ENCODE measurements around the gene A3GALT2.

- TF ChIP-seq CTCF (IDR thresholded peaks at IDR 0.05) = no peak
- no peak for TF ChIP-seq EP300 (IDR thresholded peaks at IDR 0.05; ENCODE audit: low read depth)
- no peak for TF ChIP-seq POLR2A (IDR thresholded peaks at IDR 0.05)
- no peak for TF ChIP-seq POLR2AphosphoS5 (IDR thresholded peaks at IDR 0.05)
Measured at GRCh38 chr1:33259879-33260278, 61.0 kb downstream of the A3GALT2 start.

All from transverse colon (tissue), 4 donors.